ENCODE data around the gene TMC7.
"Not testable (repeated sequence)": the region's sequence is repeated elsewhere in the genome, so short reads cannot be mapped to it uniquely, and the experiment has no call there.

The TMC7 gene

GRCh38 chr16:18984435-18985005, 786 bp downstream of the TMC7 start:
- no peak for DNase-seq

GRCh38 chr16:18985256-18985655, 1.5 kb downstream of the TMC7 start:
- DNase-seq: not testable (repeated sequence)

GRCh38 chr16:18991731-18992130, 8.0 kb downstream of the TMC7 start:
- not testable (repeated sequence) for DNase-seq

GRCh38 chr16:18993531-18993930, 9.8 kb downstream of the TMC7 start:
- DNase-seq: not testable (repeated sequence)

GRCh38 chr16:18994181-18994580, 10.4 kb downstream of the TMC7 start:
- not testable (repeated sequence) for DNase-seq

GRCh38 chr16:18995406-18995805, 11.7 kb downstream of the TMC7 start:
- DNase-seq: not testable (repeated sequence)

- DNase-seq: not testable (repeated sequence)
These were observed 12.8 kb downstream of the TMC7 start for GRCh38 chr16:18996536-18996935.

- not testable (repeated sequence) for DNase-seq
These were observed 13.3 kb downstream of the TMC7 start for GRCh38 chr16:18997001-18997400.

GRCh38 chr16:18999045-18999393, 15.3 kb downstream of the TMC7 start:
- no peak for DNase-seq

GRCh38 chr16:19001788-19002187, 18.1 kb downstream of the TMC7 start:
- DNase-seq: peak; percentile 40

- DNase-seq: no peak
These were observed 20.2 kb downstream of the TMC7 start for GRCh38 chr16:19003935-19004334.

- DNase-seq: no peak
These were observed 22.1 kb downstream of the TMC7 start for GRCh38 chr16:19005561-19006445.

GRCh38 chr16:19006446-19007315, 22.9 kb downstream of the TMC7 start:
- DNase-seq: no peak

- DNase-seq: peak; percentile 55
These were observed 24.8 kb downstream of the TMC7 start for GRCh38 chr16:19008245-19009169.

GRCh38 chr16:19011169-19011731, 27.5 kb downstream of the TMC7 start:
- DNase-seq: no peak

- DNase-seq: no peak
These were observed 30.7 kb downstream of the TMC7 start for GRCh38 chr16:19014461-19014860.

GRCh38 chr16:19017179-19017578, 33.4 kb downstream of the TMC7 start:
- no peak for DNase-seq

- DNase-seq: no peak
These were observed 37.0 kb downstream of the TMC7 start for GRCh38 chr16:19020689-19021088.

GRCh38 chr16:19021747-19022146, 38.0 kb downstream of the TMC7 start:
- DNase-seq: no peak

- no peak for DNase-seq
These were observed 43.7 kb downstream of the TMC7 start for GRCh38 chr16:19027416-19027815.

- DNase-seq: no peak
These were observed 46.2 kb downstream of the TMC7 start for GRCh38 chr16:19029980-19030379.

GRCh38 chr16:19031738-19032137, 48.0 kb downstream of the TMC7 start:
- DNase-seq: no peak

Measured in fibroblast of upper back skin (primary cell).